PFSK-1 (cell line): ENCODE data around the gene VRK3.
A peak's percentile ranks its signal among the peaks of the same experiment; 100 is the strongest.

Experiments
- FOXP2 ChIP-seq: optimal IDR thresholded peaks from 2 replicates; pipeline ENCODE3; 2011; ENCODE audit warnings: borderline replicate concordance, control low read depth, inconsistent platforms; ENCODE audit not compliant: insufficient read depth; ENCODE audit errors: extremely low read length, extremely low read depth
- POLR2AphosphoS5 ChIP-seq: IDR thresholded peaks from 2 replicates; pipeline ENCODE4 v1.6.1; 2012; ENCODE audit warnings: low read depth, mild to moderate bottlenecking, control low read depth, low read length, moderate library complexity
- SIN3A ChIP-seq: IDR thresholded peaks from 2 replicates; pipeline ENCODE4 v1.6.1; 2012; ENCODE audit warnings: mild to moderate bottlenecking, low read length, moderate library complexity, borderline replicate concordance; ENCODE audit not compliant: insufficient read depth
- TAF1 ChIP-seq: IDR thresholded peaks from 2 replicates; pipeline ENCODE4 v1.6.1; 2012; ENCODE audit warnings: low read length, control low read depth, borderline replicate concordance; ENCODE audit not compliant: insufficient read depth
- TF ChIP-seq, protein P1 (sequence below), 2 experiments: IDR thresholded peaks; 2 replicates each; pipeline versions ENCODE4 v1.6.1 to v1.8.0; 2011 to 2012; ENCODE audit warnings: low read depth in 2 of 2, low read length in 2 of 2, control low read depth in 1 of 2, inconsistent platforms in 1 of 2, mild to moderate bottlenecking in 1 of 2, moderate library complexity in 1 of 2; ENCODE audit not compliant: insufficient read depth in 1 of 2

Gene VRK3

DNA sequence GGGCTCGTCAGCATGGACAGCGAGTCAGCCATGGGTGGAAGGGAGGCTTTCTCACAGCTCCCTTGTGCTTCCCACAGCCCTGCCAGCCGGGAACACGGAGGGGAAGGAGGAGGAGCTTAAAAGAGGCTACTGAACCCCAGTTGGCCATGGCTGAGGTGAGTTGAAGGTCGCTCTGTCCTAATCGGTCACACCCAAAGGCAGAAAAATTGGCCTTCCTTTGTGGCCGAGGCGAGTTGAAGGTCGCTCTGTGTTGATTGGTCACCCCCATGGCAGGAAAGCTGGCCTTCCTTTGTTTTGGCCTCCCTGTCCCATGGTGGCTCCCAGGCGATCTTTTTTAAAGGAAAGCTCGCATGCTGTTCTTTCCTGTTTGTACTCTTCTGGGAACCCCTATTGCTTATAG lies 5.8 kb upstream of the VRK3 start:
- TF ChIP-seq SIN3A (no peak), TAF1 (no peak), POLR2AphosphoS5 (no peak), FOXP2 (no peak)
- TF ChIP-seq, protein P1, sequence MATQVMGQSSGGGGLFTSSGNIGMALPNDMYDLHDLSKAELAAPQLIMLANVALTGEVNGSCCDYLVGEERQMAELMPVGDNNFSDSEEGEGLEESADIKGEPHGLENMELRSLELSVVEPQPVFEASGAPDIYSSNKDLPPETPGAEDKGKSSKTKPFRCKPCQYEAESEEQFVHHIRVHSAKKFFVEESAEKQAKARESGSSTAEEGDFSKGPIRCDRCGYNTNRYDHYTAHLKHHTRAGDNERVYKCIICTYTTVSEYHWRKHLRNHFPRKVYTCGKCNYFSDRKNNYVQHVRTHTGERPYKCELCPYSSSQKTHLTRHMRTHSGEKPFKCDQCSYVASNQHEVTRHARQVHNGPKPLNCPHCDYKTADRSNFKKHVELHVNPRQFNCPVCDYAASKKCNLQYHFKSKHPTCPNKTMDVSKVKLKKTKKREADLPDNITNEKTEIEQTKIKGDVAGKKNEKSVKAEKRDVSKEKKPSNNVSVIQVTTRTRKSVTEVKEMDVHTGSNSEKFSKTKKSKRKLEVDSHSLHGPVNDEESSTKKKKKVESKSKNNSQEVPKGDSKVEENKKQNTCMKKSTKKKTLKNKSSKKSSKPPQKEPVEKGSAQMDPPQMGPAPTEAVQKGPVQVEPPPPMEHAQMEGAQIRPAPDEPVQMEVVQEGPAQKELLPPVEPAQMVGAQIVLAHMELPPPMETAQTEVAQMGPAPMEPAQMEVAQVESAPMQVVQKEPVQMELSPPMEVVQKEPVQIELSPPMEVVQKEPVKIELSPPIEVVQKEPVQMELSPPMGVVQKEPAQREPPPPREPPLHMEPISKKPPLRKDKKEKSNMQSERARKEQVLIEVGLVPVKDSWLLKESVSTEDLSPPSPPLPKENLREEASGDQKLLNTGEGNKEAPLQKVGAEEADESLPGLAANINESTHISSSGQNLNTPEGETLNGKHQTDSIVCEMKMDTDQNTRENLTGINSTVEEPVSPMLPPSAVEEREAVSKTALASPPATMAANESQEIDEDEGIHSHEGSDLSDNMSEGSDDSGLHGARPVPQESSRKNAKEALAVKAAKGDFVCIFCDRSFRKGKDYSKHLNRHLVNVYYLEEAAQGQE (IDR thresholded peaks at IDR 0.05; ENCODE audit: insufficient read depth in 1 of 2, low read depth in 2 of 2, low read length in 2 of 2): no peak

DNA sequence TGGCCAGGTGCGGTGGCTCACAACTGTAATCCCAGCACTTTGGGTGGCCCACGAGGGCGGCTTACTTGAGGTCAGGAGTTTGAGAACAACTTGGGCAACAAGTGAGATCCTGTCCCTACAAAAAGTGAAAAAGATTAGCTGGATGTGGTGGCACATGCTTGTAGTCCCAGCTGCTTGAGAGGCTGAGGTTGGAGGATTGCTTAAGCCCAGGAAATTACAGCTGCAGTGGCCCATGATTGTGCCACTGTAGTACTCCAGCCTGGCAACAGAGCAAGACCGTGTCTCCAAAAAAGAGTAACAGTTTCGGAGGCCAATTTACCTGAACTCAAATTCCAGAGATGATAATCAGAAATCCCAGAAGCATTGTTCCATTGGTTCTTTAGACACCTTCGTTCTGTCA lies 5.1 kb upstream of the VRK3 start:
- TF ChIP-seq TAF1 (no peak), POLR2AphosphoS5 (no peak), FOXP2 (no peak), SIN3A (no peak)
- TF ChIP-seq, protein P1 (IDR thresholded peaks at IDR 0.05; ENCODE audit: insufficient read depth in 1 of 2, low read depth in 2 of 2, low read length in 2 of 2): no peak

DNA sequence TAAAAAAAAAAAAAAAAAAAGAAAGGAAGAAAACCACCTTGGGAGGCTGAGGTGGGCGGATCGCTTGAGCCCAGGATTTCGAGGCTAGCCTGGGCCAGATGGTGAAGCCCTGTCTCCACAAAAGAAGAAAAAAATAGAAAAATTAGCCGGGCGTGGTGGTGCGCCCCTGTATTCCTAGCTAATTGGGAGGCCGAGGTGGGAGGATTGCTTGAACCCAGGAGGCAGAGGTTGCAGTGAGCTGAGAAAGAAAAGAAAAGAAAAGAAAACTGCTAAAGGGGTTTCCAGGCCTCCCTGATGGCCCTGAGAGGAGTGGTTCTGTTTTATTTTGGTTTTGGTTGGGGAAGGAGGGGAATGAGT lies 1.4 kb upstream of the VRK3 start:
- TF ChIP-seq, protein P1 (IDR thresholded peaks at IDR 0.05; ENCODE audit: insufficient read depth in 1 of 2, low read depth in 2 of 2, low read length in 2 of 2): no peak
- TF ChIP-seq FOXP2: no peak
- TF ChIP-seq TAF1: no peak
- TF ChIP-seq SIN3A: no peak
- TF ChIP-seq POLR2AphosphoS5: no peak

DNA sequence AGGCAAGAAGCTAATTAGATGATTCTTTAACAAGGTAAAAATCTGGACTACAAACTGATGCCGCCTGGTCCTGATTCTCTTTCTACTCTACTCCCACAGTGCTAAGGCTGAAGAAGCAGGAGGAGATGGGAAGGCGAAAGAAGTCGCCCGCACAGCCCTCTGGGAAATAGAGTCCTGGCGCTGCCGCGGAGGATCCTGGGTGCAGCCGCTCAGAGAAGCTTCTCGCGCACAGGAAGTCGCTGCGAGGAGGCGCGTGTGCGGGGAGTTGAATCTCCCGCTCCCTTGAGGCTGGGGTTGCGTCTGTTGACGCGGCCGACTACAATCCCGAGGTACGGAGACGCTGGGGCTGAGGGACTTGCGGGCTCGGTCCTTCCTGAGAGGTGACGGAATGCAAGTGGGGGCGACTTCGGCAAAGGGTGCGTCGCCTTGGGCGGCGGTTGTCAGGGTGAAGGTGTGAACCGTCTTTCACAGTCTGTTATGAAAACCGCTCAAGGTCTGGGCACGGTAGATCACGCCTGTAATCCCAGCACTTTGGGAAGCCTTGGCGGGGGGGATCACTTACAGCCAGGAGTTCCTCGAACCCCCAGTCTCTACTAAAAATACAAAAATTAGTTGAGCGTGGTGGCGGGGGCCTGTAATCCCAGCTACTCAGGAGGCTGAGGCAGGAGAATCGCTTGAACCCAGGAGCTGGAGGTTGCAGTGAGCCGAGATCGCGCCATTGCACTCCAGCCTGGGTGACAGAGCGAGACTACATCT lies 800 bp upstream of the VRK3 start, which contains the start of gene ZNF473:
TSS of gene ZNF473 (plus strand) at position 212 of the 756 bp plus-strand sequence. CDS start 5,078 bp downstream, outside the sequence.
- TF ChIP-seq POLR2AphosphoS5 (peak; percentile 86), SIN3A (0 out of 2 replicates have a peak, but pooled peaks have one; percentile 52), TAF1 (peak; percentile 63; the same call in 1 of the 2 replicates), FOXP2 (peak; percentile 55)
- TF ChIP-seq, protein P1 (IDR thresholded peaks at IDR 0.05; ENCODE audit: insufficient read depth in 1 of 2, low read depth in 2 of 2, low read length in 2 of 2): peak in 1 of 2 experiments; percentile 39; a peak in 1 of 4 replicates

DNA sequence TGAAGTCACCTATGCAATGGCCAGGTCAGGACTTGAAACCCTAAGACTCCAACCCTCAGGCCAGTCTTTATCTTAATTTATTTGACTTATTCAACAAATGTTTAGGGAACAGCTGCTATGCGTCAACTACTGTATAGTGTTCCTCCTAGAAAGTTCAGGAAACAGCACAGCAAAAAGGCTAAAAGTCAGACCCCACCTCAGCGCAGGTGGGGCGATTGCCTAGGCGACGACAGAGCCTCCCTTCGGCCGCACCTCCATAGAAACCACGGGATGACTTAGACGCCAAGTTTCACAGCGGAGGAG lies 502 bp downstream of the VRK3 start:
- TF ChIP-seq POLR2AphosphoS5 (no peak), TAF1 (no peak)
